Effector memory CD8-positive, alpha-beta T cell (primary cell): ENCODE results near the gene PRR7.

Source experiments
- ATAC-seq: fragments of 150-1000 bp; cut with Tn5 transposase; replicated peaks from 2 replicates; pipeline ENCODE4 v1.10.0; 2021; ENCODE audit warnings: mild to moderate bottlenecking, moderate library complexity
- DNase-seq, 3 experiments: peaks; one replicate each; pipeline ENCODE4 v3.0.0; 2021
- H3K27ac Mint-ChIP-seq, 2 donors: one replicate each; pipeline ENCODE4 v1.8.0; 2022; ENCODE audit warnings: mild to moderate bottlenecking in 2 of 2, mixed read lengths in 2 of 2, moderate library complexity in 2 of 2
- H3K27me3 Mint-ChIP-seq, 2 donors: one replicate each; pipeline ENCODE4 v1.8.0; 2022; ENCODE audit warnings: mixed read lengths in 2 of 2
- H3K36me3 Mint-ChIP-seq: one replicate; pipeline ENCODE4 v1.8.0; 2022; ENCODE audit warnings: mild to moderate bottlenecking, moderate library complexity, mixed read lengths; ENCODE audit not compliant: insufficient read depth
- H3K4me1 Mint-ChIP-seq, 2 donors: one replicate each; pipeline ENCODE4 v1.8.0; 2022; ENCODE audit warnings: low read depth in 2 of 2, mixed read lengths in 2 of 2
- H3K4me3 Mint-ChIP-seq, 2 donors: one replicate each; pipeline ENCODE4 v1.8.0; 2022; ENCODE audit warnings: mild to moderate bottlenecking in 2 of 2, mixed read lengths in 2 of 2, moderate library complexity in 2 of 2
- H3K9me3 Mint-ChIP-seq, 2 donors: one replicate each; pipeline ENCODE4 v1.8.0; 2022; ENCODE audit warnings: mixed read lengths in 2 of 2
- total RNA-seq, 9 experiments: gene quantifications; one replicate each; lab custom pipeline; 2026; lab: John Stamatoyannopoulos, UW

The PRR7 gene
- total RNA-seq: 4.5 to 20.5 (median 5.6) reads per million in 9 experiments

GRCh38 chr5:177446200-177447065, at the start of gene PRR7:
Gene PRR7 (plus strand): TSS chr5:177446814. CDS start chr5:177455068, 8,254 bp downstream.
- ATAC-seq (peak; percentile 58), DNase-seq (peak; percentile 74 to 78 (median 77))
- Mint-ChIP-seq H3K27me3 (no peaks in the 10 kb centered on the region), H3K36me3 (peaks cover 66% of the 10 kb centered on the region), H3K4me1 (peaks cover 43 to 44% of the 10 kb centered on the region in 2 donors), H3K4me3 (peak within 1 kb of the TSS; percentile 69 to 82), H3K9me3 (no peaks in the 10 kb centered on the region), H3K27ac (peak within 1 kb of the TSS; percentile 92 to 97)

GRCh38 chr5:177397875-177398390, 48.7 kb upstream of the PRR7 start:
- ATAC-seq: no peak
- Mint-ChIP-seq H3K27ac (no peak overlapping the region), H3K27me3 (no peaks in the 10 kb centered on the region), H3K4me3 (no peak overlapping the region), H3K9me3 (no peaks in the 10 kb centered on the region), H3K36me3 (no peaks in the 10 kb centered on the region), H3K4me1 (peaks cover 7 to 8% of the 10 kb centered on the region in 2 donors)
- DNase-seq: no peak

GRCh38 chr5:177399997-177400868, 46.4 kb upstream of the PRR7 start, which contains the start of gene PFN3:
Gene PFN3 (minus strand): TSS chr5:177400661. CDS start chr5:177400576, 85 bp downstream.
- Mint-ChIP-seq H3K36me3 (peaks cover 6% of the 10 kb centered on the region), H3K4me1 (peaks cover 23 to 26% of the 10 kb centered on the region in 2 donors), H3K9me3 (no peaks in the 10 kb centered on the region), H3K27ac (no peak within 1 kb of the TSS), H3K4me3 (no peak within 1 kb of the TSS), H3K27me3 (no peaks in the 10 kb centered on the region)
- ATAC-seq (no peak), DNase-seq (no peak)

GRCh38 chr5:177402271-177403043, 44.2 kb upstream of the PRR7 start:
- Mint-ChIP-seq H3K27me3 (no peaks in the 10 kb centered on the region), H3K4me3 (peak overlapping the region; percentile 85 to 87), H3K9me3 (no peaks in the 10 kb centered on the region), H3K4me1 (peaks cover 37 to 40% of the 10 kb centered on the region in 2 donors), H3K27ac (peak overlapping the region in 1 of 2 donors; percentile 78), H3K36me3 (peaks cover 6% of the 10 kb centered on the region)
- DNase-seq: peak; percentile 29 to 42 (median 35)
- ATAC-seq: peak; percentile 13

- peak; percentile 64 to 69 (median 65) for DNase-seq
- peak overlapping the region; percentile 28 to 78 for H3K27ac Mint-ChIP-seq
- peaks cover 37 to 40% of the 10 kb centered on the region in 2 donors for H3K4me1 Mint-ChIP-seq
- peak overlapping the region; percentile 85 to 87 for H3K4me3 Mint-ChIP-seq
- H3K27me3 Mint-ChIP-seq: no peaks in the 10 kb centered on the region
- no peaks in the 10 kb centered on the region for H3K9me3 Mint-ChIP-seq
- ATAC-seq: peak; percentile 56
- H3K36me3 Mint-ChIP-seq: peaks cover 6% of the 10 kb centered on the region
Measured at GRCh38 chr5:177403102-177403791, 43.4 kb upstream of the PRR7 start.

GRCh38 chr5:177403792-177404640, 42.6 kb upstream of the PRR7 start:
- Mint-ChIP-seq H3K9me3 (no peaks in the 10 kb centered on the region), H3K27ac (peak overlapping the region; percentile 41 to 78), H3K36me3 (peaks cover 6% of the 10 kb centered on the region), H3K4me1 (peaks cover 37 to 40% of the 10 kb centered on the region in 2 donors), H3K4me3 (peak overlapping the region; percentile 85 to 87), H3K27me3 (no peaks in the 10 kb centered on the region)
- ATAC-seq (peak; percentile 79), DNase-seq (peak; percentile 82 to 85 (median 84))

GRCh38 chr5:177404641-177405179, 41.9 kb upstream of the PRR7 start:
- Mint-ChIP-seq H3K36me3 (peaks cover 6% of the 10 kb centered on the region), H3K4me1 (peaks cover 40 to 43% of the 10 kb centered on the region in 2 donors), H3K27ac (peak overlapping the region; percentile 41 to 66), H3K27me3 (no peaks in the 10 kb centered on the region), H3K4me3 (peak overlapping the region; percentile 85 to 87), H3K9me3 (no peaks in the 10 kb centered on the region)
- DNase-seq: no peak
- no peak for ATAC-seq

- DNase-seq (no peak), ATAC-seq (no peak)
- H3K36me3 Mint-ChIP-seq: peaks cover 6% of the 10 kb centered on the region
- no peaks in the 10 kb centered on the region for H3K9me3 Mint-ChIP-seq
- no peaks in the 10 kb centered on the region for H3K27me3 Mint-ChIP-seq
- peaks cover 41 to 45% of the 10 kb centered on the region in 2 donors for H3K4me1 Mint-ChIP-seq
- peak overlapping the region; percentile 85 to 87 for H3K4me3 Mint-ChIP-seq
- peak overlapping the region; percentile 41 to 66 for H3K27ac Mint-ChIP-seq
Measured at GRCh38 chr5:177405312-177405711, 41.3 kb upstream of the PRR7 start.

GRCh38 chr5:177405805-177406204, 40.8 kb upstream of the PRR7 start:
- H3K9me3 Mint-ChIP-seq: no peaks in the 10 kb centered on the region
- H3K27me3 Mint-ChIP-seq: no peaks in the 10 kb centered on the region
- H3K4me1 Mint-ChIP-seq: peaks cover 46 to 50% of the 10 kb centered on the region in 2 donors
- peak overlapping the region; percentile 85 to 87 for H3K4me3 Mint-ChIP-seq
- DNase-seq: no peak
- ATAC-seq: no peak
- H3K27ac Mint-ChIP-seq: peak overlapping the region in 1 of 2 donors; percentile 41
- H3K36me3 Mint-ChIP-seq: peaks cover 6% of the 10 kb centered on the region

GRCh38 chr5:177409043-177409801, 37.4 kb upstream of the PRR7 start, which contains the start of gene F12:
Gene F12 (minus strand): TSS chr5:177409564. CDS start chr5:177409527, 37 bp downstream.
- ATAC-seq: no peak
- H3K4me1 Mint-ChIP-seq: peaks cover 47 to 54% of the 10 kb centered on the region in 2 donors
- no peak for DNase-seq

More at GRCh38 chr5:177409043-177409801, 37.4 kb upstream of the PRR7 start, which contains the start of gene F12:
- H3K27me3 Mint-ChIP-seq: no peaks in the 10 kb centered on the region
- peaks cover 17% of the 10 kb centered on the region for H3K36me3 Mint-ChIP-seq
- peak within 1 kb of the TSS; percentile 67 to 77 for H3K4me3 Mint-ChIP-seq
- no peaks in the 10 kb centered on the region for H3K9me3 Mint-ChIP-seq
- peak within 1 kb of the TSS; percentile 49 to 72 for H3K27ac Mint-ChIP-seq
